HG02885 (cell line): ENCODE data around the gene ALX4.

Source experiments
- ATAC-seq: cut with Tn5 transposase; IDR thresholded peaks from one replicate; pipeline ENCODE4 v1.9.1; 2021; ENCODE audit warnings: mild to moderate bottlenecking; ENCODE audit not compliant: unreplicated experiment, poor library complexity

Gene ALX4

DNA sequence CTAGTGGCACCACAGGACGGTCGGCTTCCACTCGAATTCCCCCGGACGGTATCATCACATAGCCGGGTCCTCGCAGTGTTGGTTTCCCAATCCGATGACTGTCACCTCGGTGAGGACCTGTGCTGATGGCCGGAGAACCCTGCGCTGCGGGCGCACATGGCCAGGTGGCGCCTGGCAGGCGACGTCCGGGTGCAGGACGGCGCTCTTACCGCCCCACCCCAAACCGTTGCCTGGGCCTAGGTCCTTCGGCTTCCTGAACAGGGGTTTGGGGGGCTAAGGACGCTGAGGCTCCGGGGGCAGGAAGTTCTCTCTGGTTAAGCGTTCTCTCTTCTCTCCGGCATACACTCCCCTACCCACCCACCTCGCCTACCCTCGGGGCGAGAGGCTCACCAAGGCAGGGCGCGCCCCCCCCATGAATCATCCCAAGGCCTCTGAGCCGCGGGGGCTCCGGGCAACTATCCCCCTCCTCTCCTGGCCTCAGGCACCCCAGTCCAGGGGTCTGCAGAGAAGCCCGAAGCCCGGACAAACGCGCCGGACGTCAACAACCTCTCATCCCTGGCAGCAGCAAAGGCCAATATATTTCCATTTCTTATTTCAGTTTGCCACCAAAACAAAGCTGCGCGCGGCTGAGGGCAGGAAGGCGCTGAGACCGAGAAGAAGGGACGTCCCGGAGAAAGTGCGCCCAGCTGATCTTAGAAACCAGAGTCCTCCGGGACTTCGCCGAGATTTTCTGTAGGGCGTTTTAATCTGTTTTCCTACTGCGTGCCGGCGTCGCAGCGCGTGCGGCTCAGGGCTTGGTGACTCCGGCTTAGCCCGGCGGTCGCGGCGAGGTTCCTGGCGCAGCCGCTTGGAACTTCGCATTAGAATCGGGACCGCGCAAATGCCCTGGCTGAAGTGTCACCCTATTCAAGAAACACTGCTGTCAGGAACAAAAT, 5.6 kb downstream of the ALX4 start:
- ATAC-seq: no peak

DNA sequence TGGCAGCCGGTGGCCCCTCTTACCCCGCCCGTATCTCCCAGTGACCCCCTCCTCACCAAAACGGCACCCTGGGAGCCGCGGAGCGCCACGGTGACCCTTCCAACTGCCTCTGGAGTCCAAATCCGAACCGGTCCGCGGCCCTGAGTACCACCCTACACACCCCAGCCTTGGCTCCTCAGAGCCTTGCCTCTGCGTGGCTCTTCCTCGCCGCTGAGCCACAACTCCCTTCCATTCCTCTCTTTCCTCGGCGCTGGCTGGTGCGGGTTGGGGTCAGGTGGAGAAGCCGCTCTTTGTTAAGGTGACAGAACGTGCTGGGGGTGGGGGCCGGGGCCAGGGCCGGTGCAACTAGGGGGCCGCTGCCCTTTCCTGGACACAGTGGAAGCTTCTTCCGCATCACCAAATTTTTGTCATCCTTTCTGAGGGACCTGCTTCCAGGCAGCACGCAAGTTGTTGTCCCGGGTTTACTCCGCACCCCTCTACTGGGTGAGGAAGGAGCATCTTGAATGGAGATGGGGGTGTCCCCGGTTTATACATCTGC, 6.5 kb downstream of the ALX4 start:
- no peak for ATAC-seq

DNA sequence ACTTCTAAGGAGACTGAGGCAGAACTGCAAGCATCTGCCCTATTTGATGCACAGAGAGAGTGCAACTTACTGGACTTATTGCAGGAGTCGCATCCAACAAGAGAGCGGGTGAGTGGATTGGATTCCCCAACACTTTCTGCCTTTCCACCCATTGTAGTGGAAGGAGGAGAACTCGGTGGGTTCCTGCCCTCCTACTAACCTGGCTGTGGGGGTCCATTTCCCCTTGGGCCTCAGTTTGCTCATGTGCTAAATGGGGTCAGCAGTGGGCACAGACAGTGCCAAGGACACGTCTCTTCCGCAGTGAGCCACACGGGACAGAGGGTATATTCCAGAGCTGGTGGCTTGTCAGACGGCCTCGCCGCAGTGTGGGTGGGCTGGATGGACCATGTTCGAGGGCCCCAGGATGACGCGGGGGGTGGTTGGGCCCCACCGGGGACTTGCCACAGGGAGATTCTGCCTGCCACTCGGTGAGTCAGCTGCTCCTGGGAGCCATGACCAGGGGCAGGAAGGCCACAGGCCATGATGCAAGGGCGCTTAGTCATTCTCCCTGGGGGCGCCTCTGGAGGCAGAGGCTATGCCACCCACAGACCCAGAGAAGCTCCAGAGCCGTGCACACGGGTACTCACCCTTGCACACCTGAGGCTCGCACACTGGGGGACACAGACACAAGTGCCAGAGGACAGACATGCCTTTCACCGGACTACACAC, 8.2 kb downstream of the ALX4 start:
- no peak for ATAC-seq

DNA sequence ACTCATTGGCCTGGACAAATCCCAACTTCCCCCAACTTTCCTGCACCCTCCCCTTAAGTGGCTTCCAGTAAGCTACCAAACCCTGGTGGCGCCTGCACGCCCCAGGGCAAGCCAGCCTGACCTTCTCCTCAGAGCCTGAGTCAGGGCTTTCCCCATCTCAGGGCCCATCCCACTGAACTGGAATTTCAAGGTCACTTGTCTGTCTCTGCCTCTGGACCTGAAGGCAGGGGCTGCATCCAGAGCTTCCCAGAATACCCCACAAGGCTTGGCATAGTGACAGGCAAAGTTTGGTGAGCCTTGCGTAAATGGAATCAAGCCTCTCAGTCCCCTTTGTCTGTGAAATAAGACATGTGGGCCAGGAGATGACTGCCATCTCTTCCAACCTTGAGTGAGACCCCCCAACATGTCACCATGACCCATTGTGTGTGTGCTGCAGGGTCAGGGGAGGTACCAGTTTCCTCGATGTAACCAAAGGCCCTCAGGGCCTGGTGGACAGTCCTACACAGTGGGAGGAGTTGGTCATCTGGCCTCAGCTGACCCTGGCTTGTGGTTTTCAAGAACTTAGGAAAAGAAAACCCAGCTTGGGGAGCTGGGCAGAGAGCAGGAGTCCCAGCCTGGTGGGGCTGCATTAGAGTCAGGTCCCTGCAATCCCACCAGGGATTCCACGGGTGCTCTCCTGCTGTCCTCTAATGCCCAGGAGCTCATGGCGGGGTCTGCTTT, 8.9 kb downstream of the ALX4 start:
- ATAC-seq: no peak

DNA sequence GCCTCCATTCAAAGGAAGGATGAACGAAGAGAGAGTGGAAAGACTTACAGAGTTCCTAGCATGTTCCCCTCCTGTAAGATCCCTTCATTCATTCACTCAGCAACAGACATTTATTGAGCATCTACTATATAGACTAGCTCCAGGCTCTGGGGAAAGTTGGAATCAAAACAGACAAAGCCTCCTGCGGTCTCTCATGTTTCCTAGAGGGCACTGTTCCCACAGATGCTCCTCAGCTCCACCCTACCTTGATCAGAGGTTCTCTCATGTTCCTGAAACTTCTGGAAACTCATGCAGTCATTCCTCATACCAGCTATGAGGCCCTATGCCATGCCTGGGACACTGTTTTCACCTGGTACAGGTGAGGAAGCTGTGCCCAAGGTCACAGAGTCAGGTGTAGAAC, 11.1 kb downstream of the ALX4 start:
- ATAC-seq: no peak

DNA sequence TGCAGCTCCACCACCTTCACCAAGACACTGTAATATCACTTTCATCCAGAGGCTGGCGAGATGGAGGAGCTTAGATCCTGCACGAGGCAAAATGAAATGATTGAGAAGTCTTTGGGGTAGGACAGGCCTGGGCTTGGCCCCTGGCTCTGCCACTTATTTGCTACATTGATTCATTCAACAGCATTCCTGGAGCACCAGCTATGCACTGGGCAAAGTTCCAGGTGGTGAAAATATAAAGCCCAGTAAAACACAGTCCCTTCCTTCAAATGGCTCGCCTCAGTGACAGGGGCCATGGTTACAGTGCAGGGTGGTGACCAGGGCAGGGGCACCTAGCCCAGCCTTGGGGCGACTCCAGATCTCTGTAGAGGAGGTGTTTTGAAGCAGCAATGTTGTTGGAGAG, 19.7 kb downstream of the ALX4 start:
- ATAC-seq: no peak

DNA sequence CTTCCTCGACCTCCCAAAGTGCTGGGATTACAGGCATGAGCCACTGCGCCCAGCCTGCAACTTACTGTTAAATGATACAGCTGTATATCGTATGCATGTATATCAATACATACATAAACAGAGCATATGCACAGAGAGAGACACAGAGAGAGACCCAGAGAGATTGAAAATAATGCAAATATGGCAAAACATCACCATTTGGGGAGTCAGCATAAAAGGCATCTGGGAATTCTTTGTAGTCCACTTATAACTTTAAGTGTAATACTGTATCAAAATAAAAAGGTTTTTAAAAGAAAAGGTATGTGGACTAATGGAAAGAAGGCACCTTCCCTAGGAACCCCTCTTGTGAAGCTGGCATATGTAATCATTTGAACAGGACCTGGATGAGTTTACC, 21.8 kb downstream of the ALX4 start:
- no peak for ATAC-seq

DNA sequence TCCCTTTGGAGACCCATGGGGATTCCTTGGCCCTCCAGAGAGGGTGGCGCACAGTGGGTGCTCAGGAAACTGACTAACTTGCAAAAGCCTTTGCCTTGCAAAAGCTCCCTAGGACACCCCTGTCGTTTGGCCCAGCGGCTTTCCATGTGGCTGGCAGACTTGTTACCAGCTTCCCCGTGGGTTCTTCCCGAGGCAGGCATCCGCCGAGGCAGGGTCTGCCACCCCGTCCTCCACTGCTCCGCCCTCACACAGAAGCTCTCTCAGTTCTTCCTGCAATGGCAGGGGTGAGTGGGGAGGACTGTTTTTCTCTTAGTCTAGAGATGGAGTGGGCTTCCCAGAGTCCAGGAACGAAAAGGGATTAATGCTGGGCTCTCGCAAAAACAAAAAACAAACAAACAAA, 23.0 kb downstream of the ALX4 start:
- no peak for ATAC-seq

DNA sequence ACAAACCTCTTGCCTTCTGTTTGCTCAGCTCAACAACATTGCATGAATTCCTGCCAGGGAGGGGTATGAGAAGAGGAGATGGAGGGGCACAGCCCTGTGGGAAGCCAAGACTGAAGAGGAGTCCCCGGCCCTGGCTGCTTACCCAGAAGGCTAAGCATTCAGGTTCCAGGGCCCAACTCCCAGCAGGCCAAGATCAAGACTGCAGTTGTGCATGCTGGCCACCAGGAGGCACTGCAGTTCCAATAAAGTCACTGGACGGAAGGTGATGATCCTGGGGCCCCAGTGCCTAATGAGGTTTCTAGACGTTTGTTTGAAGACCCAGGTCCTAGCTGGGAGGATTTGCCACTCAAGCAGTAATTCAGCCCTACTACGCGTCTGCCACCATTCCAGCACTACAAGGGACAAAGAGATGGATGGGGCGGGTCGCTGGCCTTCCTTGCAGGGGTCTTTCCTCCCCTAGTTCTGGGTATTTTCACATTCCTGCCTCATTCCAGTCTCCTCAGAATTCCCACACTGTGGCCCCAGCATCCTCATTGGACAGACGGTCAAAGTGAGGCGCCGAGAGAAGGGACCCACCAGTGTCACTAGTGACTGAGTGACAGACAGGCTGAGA, 23.6 kb downstream of the ALX4 start:
- no peak for ATAC-seq

DNA sequence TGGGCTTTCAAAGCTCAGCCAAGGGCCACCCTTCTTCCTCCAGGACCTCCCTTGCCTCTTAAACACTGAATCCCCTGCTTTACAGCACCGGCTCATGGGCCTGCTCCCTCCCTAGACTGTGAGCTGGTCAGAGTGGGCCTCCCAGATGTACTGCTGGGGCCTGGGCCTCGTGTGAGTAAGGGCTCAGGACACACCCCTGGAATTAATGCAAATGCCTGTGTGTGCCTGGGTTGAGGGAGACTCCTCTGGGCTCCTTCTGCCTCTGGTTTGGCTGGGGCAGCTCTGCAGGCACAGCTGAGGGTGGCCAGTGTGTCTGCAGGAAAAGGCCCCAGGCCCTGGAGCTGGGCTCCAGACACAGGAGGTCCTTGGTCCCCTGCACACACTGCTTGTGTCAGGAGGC, 24.2 kb downstream of the ALX4 start:
- ATAC-seq: no peak

DNA sequence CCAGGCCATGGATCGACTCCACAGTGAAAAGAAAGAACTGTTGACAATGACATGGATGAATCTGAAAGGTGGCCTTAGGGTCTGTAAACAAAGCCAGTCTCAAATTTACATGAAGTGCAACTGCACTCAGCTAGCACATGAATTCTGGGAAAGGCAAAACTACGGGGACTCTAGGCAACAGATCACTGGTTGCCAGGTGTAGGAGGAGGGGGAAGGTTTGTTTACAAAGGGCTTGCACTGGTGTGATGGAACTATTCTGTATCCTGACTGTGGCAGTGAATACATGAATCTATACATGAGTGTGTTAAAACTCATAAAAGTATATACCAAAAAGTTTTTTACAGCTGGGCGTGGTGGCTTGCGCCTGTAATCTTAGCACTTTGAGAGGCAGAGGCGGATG, 27.3 kb downstream of the ALX4 start:
- ATAC-seq: no peak

DNA sequence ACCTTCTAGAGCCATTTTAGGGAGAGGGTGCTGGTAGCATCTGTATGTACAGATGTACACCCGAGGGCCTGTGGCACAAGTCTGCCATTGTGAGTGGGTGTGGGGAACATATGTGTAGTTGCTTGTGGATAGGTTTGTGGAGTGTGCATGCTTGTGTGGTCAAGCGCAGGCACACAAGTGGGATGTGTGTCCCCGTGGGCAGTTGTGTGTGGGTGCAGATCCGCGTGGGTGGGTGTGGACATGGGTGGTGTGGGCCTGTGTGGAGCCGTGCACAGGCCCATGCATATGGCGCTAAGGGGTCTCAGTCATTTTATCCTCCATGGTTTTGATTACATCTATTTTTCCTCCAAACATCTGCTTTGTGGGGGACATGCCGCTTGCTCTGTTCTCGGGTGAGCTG, 28.8 kb downstream of the ALX4 start:
- ATAC-seq: no peak

DNA sequence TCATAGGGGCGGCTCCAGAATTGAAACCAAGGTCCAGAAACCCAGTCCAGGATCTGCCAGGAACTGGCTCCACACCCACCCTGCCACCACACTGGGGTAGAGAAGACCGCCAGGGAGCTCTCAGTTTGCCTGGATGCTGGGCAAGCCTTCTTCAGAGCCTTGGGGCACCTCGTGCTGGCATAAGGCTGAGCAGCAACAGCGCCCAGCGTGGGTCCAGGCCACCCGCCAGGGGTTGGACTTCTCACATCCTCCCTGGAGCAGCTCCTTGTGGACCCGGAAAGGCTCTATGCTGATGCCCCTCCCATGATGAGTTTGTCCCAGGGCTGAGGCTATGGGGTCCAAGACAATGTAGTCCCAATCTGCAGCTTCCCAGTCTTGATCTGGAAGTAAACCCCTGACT, 29.7 kb downstream of the ALX4 start:
- no peak for ATAC-seq

DNA sequence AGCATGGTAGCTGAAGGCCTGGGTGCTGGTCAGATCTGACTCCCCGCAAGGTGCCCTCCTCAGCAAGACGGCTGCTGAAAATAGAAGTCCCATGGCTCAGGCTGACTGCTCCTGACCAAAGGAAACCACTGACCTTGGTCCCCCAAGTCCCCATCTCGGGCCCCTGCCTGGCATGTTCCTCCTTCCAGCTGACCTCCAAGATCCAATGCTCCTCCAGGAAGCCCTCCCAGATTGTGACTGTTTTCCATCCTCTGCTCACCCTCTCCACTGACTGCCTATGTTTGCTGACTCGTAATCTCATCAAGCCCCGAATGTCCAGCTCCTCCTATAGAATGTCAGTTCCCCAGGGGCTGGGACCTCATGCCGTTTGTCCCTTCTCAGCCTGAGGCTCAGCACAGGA, 30.5 kb downstream of the ALX4 start:
- no peak for ATAC-seq

DNA sequence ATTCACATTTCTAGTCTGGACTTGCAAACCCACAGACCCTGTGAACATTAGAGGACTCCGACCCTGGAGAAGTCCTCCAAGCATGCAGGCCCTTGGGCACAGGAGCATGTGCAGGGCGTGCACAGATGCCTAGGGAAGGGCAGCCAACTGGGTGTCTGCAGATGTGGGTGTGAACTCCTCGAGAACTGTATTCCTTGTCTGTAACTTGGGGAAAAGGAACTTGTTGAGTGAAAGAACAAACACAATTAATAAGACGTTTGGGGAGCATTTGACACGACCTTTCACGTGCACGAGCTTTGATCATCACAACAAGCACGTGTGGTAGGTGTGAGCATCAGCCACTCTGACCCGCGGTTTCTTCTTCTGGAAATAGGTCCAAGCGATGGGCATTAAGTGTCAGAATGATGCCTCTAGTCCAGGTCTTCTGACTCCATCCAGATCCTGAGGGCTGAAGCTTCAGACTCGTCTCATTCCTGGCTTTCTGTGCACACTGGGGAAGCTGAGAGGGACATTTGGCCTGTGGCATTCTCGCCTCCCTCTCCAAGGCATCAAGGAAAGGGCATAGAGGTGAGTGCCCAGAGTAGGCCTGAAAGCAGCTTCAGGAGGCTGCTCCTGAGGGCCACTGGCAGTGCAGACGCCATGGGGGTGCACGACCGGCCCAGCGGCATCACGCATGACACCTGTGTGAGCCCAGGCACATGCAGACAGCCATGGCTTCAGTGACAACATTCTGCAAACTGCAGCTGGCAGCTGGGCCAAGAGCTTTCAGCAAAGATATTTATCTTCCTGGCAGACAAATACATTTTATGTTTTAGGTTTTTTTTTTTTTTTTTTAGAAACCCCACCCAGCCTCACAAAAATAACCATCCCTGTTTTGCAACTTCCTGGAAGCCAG, 32.5 kb downstream of the ALX4 start:
- ATAC-seq: no peak

DNA sequence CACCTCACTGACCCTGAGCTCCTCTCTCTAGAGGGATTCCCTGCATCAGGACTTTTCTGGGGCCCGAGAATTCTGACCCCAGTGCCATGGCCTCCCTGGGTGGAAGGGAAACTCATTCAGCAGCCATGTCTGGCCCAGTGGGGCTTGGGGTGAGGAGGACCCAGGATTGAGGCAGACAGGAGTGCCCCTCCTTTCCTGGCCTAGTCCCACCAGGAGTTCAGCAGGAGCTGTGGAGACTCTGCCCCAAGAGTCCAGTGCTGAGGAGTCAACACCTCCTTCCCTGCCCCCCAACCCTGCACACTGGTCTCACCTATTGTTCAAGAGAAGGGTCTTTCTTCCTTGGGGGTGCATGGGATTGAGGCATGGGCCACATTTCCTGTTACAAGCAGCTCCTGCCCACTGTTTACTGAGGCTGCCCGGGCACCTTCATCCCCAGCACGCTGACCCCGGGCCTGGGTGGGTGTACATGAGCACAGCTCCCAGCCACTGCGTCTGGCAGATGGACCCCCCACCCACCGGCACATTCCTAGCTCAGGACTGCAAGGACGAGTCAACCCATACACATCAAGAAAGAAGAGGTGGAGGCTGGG, 33.9 kb downstream of the ALX4 start:
- no peak for ATAC-seq

DNA sequence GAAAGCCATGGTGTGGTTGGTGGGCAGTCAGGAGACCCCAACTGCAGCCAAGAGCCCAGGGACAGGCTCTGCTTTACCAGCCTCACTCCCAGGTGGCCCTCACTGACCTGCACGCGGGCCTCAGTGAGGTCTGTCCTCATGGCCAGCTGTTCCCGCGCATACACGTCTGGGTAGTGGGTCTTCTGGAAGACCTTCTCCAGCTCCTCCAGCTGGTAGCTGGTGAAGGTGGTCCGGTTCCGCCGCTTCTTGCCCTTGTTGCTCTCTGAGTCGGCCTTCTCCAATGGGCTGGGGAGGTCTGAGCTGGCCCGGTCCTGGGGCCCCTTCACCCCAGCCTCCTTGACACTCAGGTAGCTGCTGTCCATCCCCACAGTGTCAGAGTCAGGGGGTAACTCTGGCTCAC, 34.7 kb downstream of the ALX4 start:
- ATAC-seq: no peak

DNA sequence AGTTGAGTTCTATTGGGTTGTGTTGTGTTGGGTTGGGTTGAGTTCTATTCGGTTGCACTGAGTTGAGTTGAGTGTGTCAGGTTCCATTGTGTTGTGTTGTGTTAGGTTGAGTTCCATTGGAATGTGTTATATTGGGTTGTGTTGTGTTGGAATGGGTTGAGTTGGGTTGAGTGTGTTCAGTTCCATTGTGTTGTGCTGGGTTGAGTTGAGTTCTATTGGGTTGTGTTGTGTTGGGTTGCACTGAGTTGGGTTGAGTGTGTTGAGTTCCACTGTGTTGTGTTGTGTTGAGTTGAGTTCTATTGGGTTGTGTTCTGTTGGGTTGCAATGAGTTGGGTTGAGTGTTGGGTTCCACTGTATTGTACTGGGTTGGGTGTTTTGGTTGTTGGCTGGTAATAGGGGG, 35.5 kb downstream of the ALX4 start:
- ATAC-seq: no peak

DNA sequence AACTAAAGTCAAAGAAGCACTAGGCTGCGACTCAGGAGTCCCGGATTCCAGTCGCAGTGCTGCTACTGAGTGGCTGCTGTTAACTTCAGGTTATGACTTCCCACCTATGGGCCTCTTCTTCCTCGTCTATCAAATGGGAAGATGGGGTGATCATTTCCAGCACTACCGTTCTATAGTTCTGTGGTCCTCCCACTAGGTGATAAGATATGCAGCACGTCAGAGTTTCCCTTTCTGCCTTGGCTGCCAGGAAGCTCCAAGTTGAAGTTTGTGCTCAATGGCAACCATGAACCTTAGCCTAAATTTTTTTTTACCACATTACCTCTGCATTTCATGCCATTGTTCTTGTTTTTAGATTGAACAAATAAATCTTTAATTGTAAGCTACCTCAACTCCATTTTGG, 38.7 kb downstream of the ALX4 start:
- ATAC-seq: no peak
